HepG2 (cell line): ENCODE results near the gene MRPS35.

Experiments
- ARID3A ChIP-seq: IDR thresholded peaks from 2 replicates; pipeline ENCODE4 v1.6.1; 2012; ENCODE audit warnings: low read depth, low read length, improper control_type of control experiment
- ARID4A ChIP-seq: sonication (generic); formaldehyde crosslinking; IDR thresholded peaks from 2 replicates; pipeline ENCODE4 v1.5.0; 2020; ENCODE audit warnings: mild to moderate bottlenecking, missing genetic modification reagents, borderline replicate concordance
- ATF1 ChIP-seq: IDR thresholded peaks from 2 replicates; pipeline ENCODE4 v1.6.1; 2016; ENCODE audit warnings: mild to moderate bottlenecking, control low read depth
- CTCF ChIP-seq: sonication (generic); formaldehyde crosslinking; IDR thresholded peaks from 2 replicates; pipeline ENCODE4 v1.5.0; 2020; ENCODE audit warnings: mild to moderate bottlenecking, missing genetic modification reagents, moderate library complexity
- ETV6 ChIP-seq: sonication (generic); formaldehyde crosslinking; conservative IDR thresholded peaks from 2 replicates; pipeline ENCODE4 v1.4.0; 2020; ENCODE audit warnings: missing genetic modification reagents
- EZH2 ChIP-seq: conservative IDR thresholded peaks from 2 replicates; pipeline ENCODE4 v1.6.1; 2012; ENCODE audit warnings: mild to moderate bottlenecking, low read depth, low read length, moderate library complexity
- HIC2 ChIP-seq: sonication (generic); formaldehyde crosslinking; IDR thresholded peaks from 2 replicates; pipeline ENCODE4 v1.9.0; 2022; ENCODE audit warnings: low read depth, missing genetic modification reagents
- NFIC ChIP-seq: IDR thresholded peaks from 2 replicates; pipeline ENCODE4 v1.6.1; 2012; ENCODE audit warnings: mild to moderate bottlenecking, low read length, inconsistent platforms
- POLR2A ChIP-seq, 2 experiments: IDR thresholded peaks; 2 replicates each; pipeline ENCODE4 v1.6.1; 2011; ENCODE audit warnings: low read depth in 2 of 2, low read length in 2 of 2, mild to moderate bottlenecking in 1 of 2, moderate library complexity in 1 of 2; ENCODE audit not compliant: insufficient read depth in 1 of 2
- RAD21 ChIP-seq: fragments of 450-650 bp; formaldehyde crosslinking; IDR thresholded peaks from 2 replicates; pipeline ENCODE4 v1.5.0; 2020; ENCODE audit warnings: mild to moderate bottlenecking
- SRSF1 ChIP-seq: fragments of 200-400 bp; formaldehyde crosslinking; optimal IDR thresholded peaks from 2 replicates; pipeline ENCODE3; 2017; ENCODE audit warnings: mild to moderate bottlenecking, low read depth, low read length, moderate library complexity
- WIZ ChIP-seq: sonication (generic); formaldehyde crosslinking; IDR thresholded peaks from 2 replicates; pipeline ENCODE4 v1.5.1; 2020; ENCODE audit warnings: mild to moderate bottlenecking, missing genetic modification reagents
- ZKSCAN8 ChIP-seq: IDR thresholded peaks from 2 replicates; pipeline ENCODE4 v1.6.1; 2016; ENCODE audit warnings: borderline replicate concordance, missing genetic modification reagents, missing compliant biosample characterization

GRCh38 chr12:27696293-27696652 lies 14.4 kb upstream of the MRPS35 start, which contains the start of gene REP15:
- TF ChIP-seq ARID3A (0 out of 2 replicates have a peak, but pooled peaks have one; percentile 22), ATF1 (CRISPR knock-in tag) (no peak), SRSF1 (no peak), ARID4A (CRISPR knock-in tag) (no peak), NFIC (peak; percentile 47; the same call in 1 of the 2 replicates), CTCF (CRISPR knock-in tag) (no peak), POLR2A (IDR thresholded peaks at IDR 0.05; ENCODE audit: insufficient read depth in 1 of 2, low read depth in 2 of 2, low read length in 2 of 2) (no peak), RAD21 (no peak), WIZ (CRISPR knock-in tag) (no peak), ETV6 (CRISPR knock-in tag) (no peak), EZH2 (no peak), HIC2 (CRISPR knock-in tag) (no peak), ZKSCAN8 (CRISPR knock-in tag) (no peak)
